GM23248 (cell line): ENCODE results near the gene TEX22.

Experiments used
- EZH2 ChIP-seq: fragments of 200-600 bp; sonication (generic); IDR thresholded peaks from 2 replicates; pipeline ENCODE4 v1.6.1; 2018; ENCODE audit warnings: antibody characterized with exemption, mild to moderate bottlenecking; ENCODE audit not compliant: insufficient read depth, poor library complexity, severe bottlenecking
- EZH2phosphoT487 ChIP-seq: fragments of 200-600 bp; sonication (generic); IDR thresholded peaks from 2 replicates; pipeline ENCODE4 v1.6.1; 2018; ENCODE audit warnings: antibody characterized with exemption, moderate library complexity, mild to moderate bottlenecking, low read depth; ENCODE audit not compliant: insufficient read depth

GRCh38 chr14:105395538-105395854 lies 2.8 kb upstream of the TEX22 start:
- no peak for TF ChIP-seq EZH2phosphoT487
- TF ChIP-seq EZH2, result no peak
